Nephron (organoid): ENCODE results near the gene MCF2L2.

Experiments
- H3K27ac Mint-ChIP-seq, 3 experiments: 2 replicates each; pipeline ENCODE4 v1.8.0; 2020; ENCODE audit warnings: mixed read lengths in 3 of 3, mild to moderate bottlenecking in 2 of 3, moderate library complexity in 1 of 3
- H3K27me3 Mint-ChIP-seq: 2 replicates; pipeline ENCODE4 v1.8.0; 2021; ENCODE audit warnings: low read depth, mild to moderate bottlenecking, moderate library complexity, mixed read lengths
- H3K36me3 Mint-ChIP-seq: 2 replicates; pipeline ENCODE4 v1.8.0; 2020; ENCODE audit warnings: low read depth, mixed read lengths
- H3K4me1 Mint-ChIP-seq: 2 replicates; pipeline ENCODE4 v1.8.0; 2020; ENCODE audit warnings: mixed read lengths
- H3K4me3 Mint-ChIP-seq, 3 experiments: 2 replicates each; pipeline ENCODE4 v1.8.0; 2020; ENCODE audit warnings: mild to moderate bottlenecking in 3 of 3, mixed read lengths in 3 of 3, moderate library complexity in 2 of 3
- H3K9me3 Mint-ChIP-seq: 2 replicates; pipeline ENCODE4 v1.8.0; 2020; ENCODE audit warnings: mixed read lengths
- CTCF ChIP-seq, 3 experiments: fragments of 200-600 bp; sonication (generic); IDR thresholded peaks; one replicate each; pipeline ENCODE4 v1.5.0; 2021; ENCODE audit warnings: antibody characterized with exemption in 3 of 3; ENCODE audit not compliant: unreplicated experiment in 3 of 3

The MCF2L2 gene

GRCh38 chr3:183388213-183388895, 40.1 kb downstream of the MCF2L2 start:
- no peak for TF ChIP-seq CTCF (IDR thresholded peaks at IDR 0.05; ENCODE audit: unreplicated experiment in 3 of 3)
- Mint-ChIP-seq H3K9me3 (no peaks in the 10 kb centered on the region), H3K27ac (no peak overlapping the region), H3K36me3 (no peaks in the 10 kb centered on the region), H3K4me1 (peaks cover 8% of the 10 kb centered on the region), H3K27me3 (peaks cover 8% of the 10 kb centered on the region), H3K4me3 (no peak overlapping the region)

DNA sequence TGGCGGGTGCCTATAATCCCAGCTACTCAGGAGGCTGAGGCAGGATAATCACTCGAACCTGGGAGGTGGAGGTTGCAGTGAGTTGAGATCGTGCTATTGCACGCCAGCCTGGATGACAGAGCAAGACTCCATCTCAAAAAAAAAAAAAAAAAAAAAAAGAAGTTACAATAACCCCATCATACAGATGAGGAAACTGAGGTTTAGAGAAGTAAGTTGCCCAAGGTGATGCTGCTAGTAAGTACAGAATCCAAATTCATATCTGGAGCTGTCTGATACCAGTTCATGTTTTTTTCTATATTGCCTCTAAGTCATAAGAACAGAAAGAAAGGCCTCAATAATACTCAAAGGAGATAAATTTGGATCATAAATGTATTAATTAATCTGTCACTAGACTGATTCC, 40.6 kb downstream of the MCF2L2 start:
- no peak overlapping the region for H3K4me3 Mint-ChIP-seq
- H3K9me3 Mint-ChIP-seq = no peaks in the 10 kb centered on the region
- H3K36me3 Mint-ChIP-seq = no peaks in the 10 kb centered on the region
- H3K27ac Mint-ChIP-seq = no peak overlapping the region
- no peak for TF ChIP-seq CTCF (IDR thresholded peaks at IDR 0.05; ENCODE audit: unreplicated experiment in 3 of 3)
- H3K27me3 Mint-ChIP-seq = peaks cover 7% of the 10 kb centered on the region
- peaks cover 8% of the 10 kb centered on the region for H3K4me1 Mint-ChIP-seq

DNA sequence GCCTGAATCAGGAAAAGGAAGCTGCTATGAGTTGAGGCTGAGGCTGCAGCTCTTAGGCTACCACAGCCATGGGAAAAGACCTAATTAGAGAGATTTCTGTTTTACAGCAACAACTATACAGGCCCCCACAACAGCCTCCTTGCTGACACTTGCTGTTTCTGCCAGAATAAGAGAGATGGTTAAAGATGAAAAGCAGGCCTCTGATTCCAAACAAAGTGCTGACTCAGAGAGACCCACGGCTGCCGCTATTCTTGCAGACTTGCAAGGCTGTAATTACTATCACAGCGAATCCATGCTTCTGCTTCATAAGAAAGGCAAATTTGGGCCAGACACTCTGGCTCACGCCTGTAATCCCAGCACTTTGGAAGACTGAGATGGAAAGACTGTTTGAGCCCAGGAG, 41.8 kb downstream of the MCF2L2 start:
- peaks cover 4% of the 10 kb centered on the region for H3K4me1 Mint-ChIP-seq
- TF ChIP-seq CTCF (IDR thresholded peaks at IDR 0.05; ENCODE audit: unreplicated experiment in 3 of 3) = no peak
- H3K27ac Mint-ChIP-seq = peak overlapping the region; percentile 25 to 63 (median 44)
- H3K4me3 Mint-ChIP-seq = no peak overlapping the region
- H3K9me3 Mint-ChIP-seq = no peaks in the 10 kb centered on the region
- H3K36me3 Mint-ChIP-seq = no peaks in the 10 kb centered on the region
- no peaks in the 10 kb centered on the region for H3K27me3 Mint-ChIP-seq

GRCh38 chr3:183385698-183386613, 42.5 kb downstream of the MCF2L2 start:
- Mint-ChIP-seq H3K36me3 (no peaks in the 10 kb centered on the region), H3K27me3 (no peaks in the 10 kb centered on the region), H3K9me3 (no peaks in the 10 kb centered on the region), H3K4me3 (no peak overlapping the region), H3K4me1 (peaks cover 4% of the 10 kb centered on the region), H3K27ac (peak overlapping the region in 2 of 3 experiments; percentile 44 to 77)
- TF ChIP-seq CTCF (IDR thresholded peaks at IDR 0.05; ENCODE audit: unreplicated experiment in 3 of 3) = peak; percentile 68 to 78 (median 71)

DNA sequence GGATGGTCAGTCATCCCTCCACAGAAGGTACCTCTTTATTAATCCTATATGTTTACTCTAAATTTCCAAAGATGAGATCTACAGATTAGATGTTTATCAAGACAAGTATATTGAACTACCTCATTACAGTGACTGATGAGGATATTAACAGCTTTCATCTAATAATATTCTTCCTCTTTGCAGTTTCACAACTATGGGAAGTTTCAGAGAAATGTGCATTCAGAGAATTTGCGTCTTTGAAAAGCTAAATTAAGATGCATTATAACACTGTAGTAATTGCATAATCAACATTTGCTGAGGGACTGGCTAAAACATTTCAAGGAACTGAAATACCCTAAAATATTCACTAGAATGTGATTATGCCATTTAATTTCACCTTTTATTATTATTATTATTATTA, 46.7 kb downstream of the MCF2L2 start:
- peaks cover 4% of the 10 kb centered on the region for H3K4me1 Mint-ChIP-seq
- TF ChIP-seq CTCF (IDR thresholded peaks at IDR 0.05; ENCODE audit: unreplicated experiment in 3 of 3) = no peak
- no peak overlapping the region for H3K27ac Mint-ChIP-seq
- H3K4me3 Mint-ChIP-seq = no peak overlapping the region
- H3K36me3 Mint-ChIP-seq = no peaks in the 10 kb centered on the region
- H3K9me3 Mint-ChIP-seq = no peaks in the 10 kb centered on the region
- H3K27me3 Mint-ChIP-seq = no peaks in the 10 kb centered on the region
